Esophagus (tissue), 2 donors: ENCODE data around the gene PCBD1. TPM values are rescaled to one million over a fixed set of nuclear protein-coding genes. Genes with fewer than 3 reads are reported as not detected.

Experiments used
- H3K27ac ChIP-seq, 2 donors: one replicate each; pipeline ENCODE4 v1.5.1; 2013; ENCODE audit warnings: low read depth in 2 of 2, mild to moderate bottlenecking in 2 of 2, inconsistent platforms in 1 of 2, low read length in 1 of 2, moderate library complexity in 1 of 2
- H3K27me3 ChIP-seq, 2 donors: one replicate each; pipeline ENCODE4 v1.6.1; 2013; ENCODE audit warnings: low read length in 2 of 2, control low read depth in 1 of 2, mild to moderate bottlenecking in 1 of 2; ENCODE audit not compliant: insufficient read depth in 2 of 2, control insufficient read depth in 1 of 2
- H3K36me3 ChIP-seq, 2 donors: one replicate each; pipeline ENCODE4 v1.6.1; 2013; ENCODE audit warnings: low read length in 1 of 2; ENCODE audit not compliant: control insufficient read depth in 2 of 2, insufficient read depth in 2 of 2
- H3K4me1 ChIP-seq, 2 donors: one replicate each; pipeline ENCODE4 v1.6.1; 2013; ENCODE audit warnings: low read length in 1 of 2; ENCODE audit not compliant: control insufficient read depth in 2 of 2, insufficient read depth in 2 of 2
- H3K4me3 ChIP-seq, 2 donors: one replicate each; pipeline ENCODE4 v1.5.1; 2013; ENCODE audit warnings: low read length in 2 of 2, mild to moderate bottlenecking in 2 of 2, low read depth in 1 of 2, moderate library complexity in 1 of 2
- H3K9me3 ChIP-seq, 2 donors: one replicate each; pipeline ENCODE4 v1.6.1; 2013; ENCODE audit warnings: mild to moderate bottlenecking in 2 of 2, low read depth in 1 of 2, low read length in 1 of 2, moderate library complexity in 1 of 2; ENCODE audit not compliant: control insufficient read depth in 2 of 2, insufficient read depth in 1 of 2
- WGBS, 2 donors: extraction: QIAGEN DNeasy Blood & Tissue Kit; methylation state at CpG; one replicate each; pipeline ENCODE4 v1.1.7; 2013; 5-methylcytosine and 5-hydroxymethylcytosine counted together
- polyA plus RNA-seq, 2 donors: library from polyadenylated mRNA; stranded (reverse); fragments of 200-250 nt; gene quantifications; one replicate each; pipeline ENCODE4 v1.2.3, GENCODE V29; 2013
- donor health status: healthy with polysubstance abuse.
- donor health status: Bipolar disorder and iron deficiency.

PCBD1 gene
- polyA plus RNA-seq, 2 donors: 42.5 to 60.4 TPM

- 79 to 86% methylated on average over 2 of the region's 2 CpGs for WGBS, 2 donors
- H3K27me3 ChIP-seq: no peaks in the 10 kb centered on the region
- H3K4me1 ChIP-seq: peaks cover 0 to 3% of the 10 kb centered on the region in 2 donors
- no peak overlapping the region for H3K4me3 ChIP-seq
- peaks cover 0 to 7% of the 10 kb centered on the region in 2 donors for H3K36me3 ChIP-seq
- H3K27ac ChIP-seq: no peak overlapping the region
- H3K9me3 ChIP-seq: no peaks in the 10 kb centered on the region
Observed at GRCh38 chr10:70843776-70844489, 44.4 kb downstream of the PCBD1 start.

GRCh38 chr10:70843333-70843732, 45.0 kb downstream of the PCBD1 start:
- H3K4me1 ChIP-seq: peaks cover 0 to 3% of the 10 kb centered on the region in 2 donors
- peaks cover 0 to 7% of the 10 kb centered on the region in 2 donors for H3K36me3 ChIP-seq
- no peaks in the 10 kb centered on the region for H3K9me3 ChIP-seq
- no peaks in the 10 kb centered on the region for H3K27me3 ChIP-seq
- H3K4me3 ChIP-seq: no peak overlapping the region
- H3K27ac ChIP-seq: no peak overlapping the region
- 60 to 67% methylated on average over 2 of the region's 2 CpGs for WGBS, 2 donors

DNA sequence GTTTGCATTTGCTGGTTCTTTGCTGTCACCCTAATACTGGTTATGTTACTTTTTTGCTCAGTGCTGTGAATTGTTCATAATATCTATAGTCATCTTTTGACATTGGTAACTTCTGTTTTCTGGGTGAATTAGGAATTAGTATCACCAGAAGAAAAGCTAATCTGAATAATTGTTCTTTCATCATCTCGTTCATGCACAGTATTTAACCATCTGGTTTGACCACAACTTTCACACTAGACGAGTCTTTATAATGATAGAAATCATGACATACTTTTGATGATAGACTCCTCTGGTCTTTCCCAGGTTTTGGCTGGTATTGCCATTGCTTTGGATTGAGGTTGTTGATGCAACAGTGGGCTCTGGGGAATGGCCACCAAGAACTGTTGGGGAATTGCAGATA, 47.5 kb downstream of the PCBD1 start:
- Histone ChIP-seq H3K4me3 (no peak overlapping the region), H3K27me3 (no peaks in the 10 kb centered on the region), H3K9me3 (no peaks in the 10 kb centered on the region), H3K4me1 (peaks cover 0 to 3% of the 10 kb centered on the region in 2 donors), H3K36me3 (peaks cover 0 to 7% of the 10 kb centered on the region in 2 donors), H3K27ac (no peak overlapping the region)
- WGBS, 2 donors: 71 to 72% methylated on average over 2 of the region's 2 CpGs

DNA sequence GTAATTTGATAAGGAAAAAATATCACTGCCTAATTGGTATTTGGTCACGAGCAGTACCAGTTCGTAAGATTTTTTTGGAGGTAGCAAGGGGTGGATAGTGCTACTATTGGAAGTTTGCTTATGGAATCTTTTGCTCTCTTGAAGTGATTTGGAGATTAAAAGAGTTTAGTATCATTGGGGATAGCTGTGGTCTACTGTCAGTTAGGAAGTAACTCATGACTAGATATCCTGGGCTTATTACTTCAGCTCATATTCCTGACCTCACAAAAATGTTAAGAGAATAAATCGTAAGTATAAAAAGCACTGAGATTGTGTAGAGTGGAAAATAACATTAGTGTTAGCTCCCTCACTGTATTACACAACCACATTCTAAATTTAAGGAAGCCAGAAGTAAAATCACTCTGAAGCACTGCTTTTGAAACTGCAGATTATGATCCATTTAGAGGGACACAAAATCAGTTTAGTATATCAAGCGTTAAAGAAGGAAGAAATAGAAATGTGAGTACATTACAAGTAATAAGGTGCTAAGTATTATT, 50.0 kb downstream of the PCBD1 start:
- 84 to 91% methylated on average over 4 of the region's 4 CpGs for WGBS, 2 donors
- H3K4me3 ChIP-seq: no peak overlapping the region
- H3K9me3 ChIP-seq: no peaks in the 10 kb centered on the region
- H3K36me3 ChIP-seq: peaks cover 0 to 5% of the 10 kb centered on the region in 2 donors
- peaks cover 0 to 3% of the 10 kb centered on the region in 2 donors for H3K4me1 ChIP-seq
- H3K27me3 ChIP-seq: no peaks in the 10 kb centered on the region
- H3K27ac ChIP-seq: no peak overlapping the region

DNA sequence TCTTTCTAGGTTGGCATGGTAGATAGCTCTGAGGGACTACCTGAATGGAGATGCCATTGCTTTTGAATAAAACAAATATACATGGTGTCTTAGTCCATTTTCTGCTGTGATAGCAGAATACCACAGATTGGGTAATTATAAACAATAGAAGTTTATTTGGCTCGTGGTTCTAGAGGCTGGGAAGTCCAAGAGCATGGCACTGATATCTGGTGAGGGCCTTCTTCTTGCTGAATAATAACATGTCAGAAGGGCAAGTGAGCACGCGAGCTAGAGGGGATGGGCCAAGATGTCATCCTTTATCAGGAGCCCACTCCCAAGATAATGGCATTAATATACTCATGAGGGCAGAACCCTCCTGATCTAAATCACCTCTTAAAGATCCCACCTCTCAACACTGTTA, 50.7 kb downstream of the PCBD1 start:
- Histone ChIP-seq H3K4me3 (no peak overlapping the region), H3K27ac (no peak overlapping the region), H3K27me3 (no peaks in the 10 kb centered on the region), H3K36me3 (peaks cover 0 to 4% of the 10 kb centered on the region in 2 donors), H3K4me1 (peaks cover 0 to 2% of the 10 kb centered on the region in 2 donors), H3K9me3 (no peaks in the 10 kb centered on the region)
- WGBS, 2 donors: 96 to 98% methylated on average over 3 of the region's 3 CpGs

DNA sequence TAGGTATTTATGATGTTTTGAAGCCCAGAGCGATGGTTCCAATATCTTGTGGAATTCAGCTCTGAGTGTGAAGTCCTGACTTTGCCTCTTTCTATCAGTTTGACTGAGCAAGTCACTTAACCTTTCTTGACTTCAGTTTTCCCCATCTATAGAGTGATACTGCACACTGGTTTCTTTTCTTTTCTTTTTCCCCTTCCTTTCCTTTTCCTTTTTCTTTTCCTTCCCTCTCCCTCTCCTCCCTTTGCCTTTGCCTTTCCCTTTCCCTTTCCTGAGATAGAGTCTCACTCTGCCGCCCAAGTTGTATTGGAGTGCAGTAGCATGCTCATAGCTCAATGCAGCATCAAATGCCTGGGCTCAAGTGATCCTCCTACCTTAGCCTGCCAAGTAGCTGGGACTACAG, 52.0 kb downstream of the PCBD1 start:
- H3K4me1 ChIP-seq: no peaks in the 10 kb centered on the region
- no peaks in the 10 kb centered on the region for H3K27me3 ChIP-seq
- 67 to 89% methylated on average over 2 of the region's 2 CpGs for WGBS, 2 donors
- H3K36me3 ChIP-seq: peaks cover 0 to under 1% of the 10 kb centered on the region in 2 donors
- H3K27ac ChIP-seq: no peak overlapping the region
- H3K9me3 ChIP-seq: no peaks in the 10 kb centered on the region
- H3K4me3 ChIP-seq: no peak overlapping the region

DNA sequence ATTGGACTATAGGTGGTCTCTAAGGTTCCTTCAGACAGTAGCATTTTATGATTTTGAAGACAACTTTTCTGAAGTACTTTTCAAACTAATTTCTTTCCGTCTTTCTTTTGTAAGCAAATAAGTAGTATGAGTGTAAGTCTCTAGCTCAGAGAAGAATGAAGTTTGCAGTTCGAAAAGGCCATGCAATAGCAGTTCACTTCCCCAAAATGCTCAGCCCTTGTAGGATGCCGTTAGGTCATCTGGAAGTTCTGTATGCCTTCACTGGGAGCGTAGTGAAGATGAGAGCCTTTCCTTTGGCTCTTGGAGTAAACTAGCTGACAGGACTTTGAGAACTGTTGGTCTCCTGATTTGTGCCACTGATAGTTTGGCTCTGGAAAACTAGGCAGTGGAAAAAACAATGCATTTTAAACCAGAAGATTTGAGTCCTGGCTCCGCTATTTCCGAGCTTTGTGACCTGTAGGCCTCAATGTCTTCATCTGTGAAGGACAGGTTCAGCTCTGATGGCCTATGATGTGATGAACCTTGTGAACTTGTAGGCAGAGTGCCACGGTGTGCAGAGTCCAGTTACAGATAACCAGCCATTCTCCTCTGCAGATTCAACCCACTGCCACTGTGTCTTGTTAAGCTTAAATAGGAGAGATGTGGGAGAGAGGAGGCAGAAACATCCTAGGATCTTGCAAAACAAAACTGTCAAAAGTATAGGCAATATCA, 53.8 kb downstream of the PCBD1 start:
- Histone ChIP-seq H3K4me3 (no peak overlapping the region), H3K27ac (no peak overlapping the region), H3K9me3 (no peaks in the 10 kb centered on the region), H3K27me3 (no peaks in the 10 kb centered on the region), H3K36me3 (peaks cover 3% of the 10 kb centered on the region in 2 donors), H3K4me1 (no peaks in the 10 kb centered on the region)
- WGBS, 2 donors: 82 to 93% methylated on average over 7 of the region's 7 CpGs

DNA sequence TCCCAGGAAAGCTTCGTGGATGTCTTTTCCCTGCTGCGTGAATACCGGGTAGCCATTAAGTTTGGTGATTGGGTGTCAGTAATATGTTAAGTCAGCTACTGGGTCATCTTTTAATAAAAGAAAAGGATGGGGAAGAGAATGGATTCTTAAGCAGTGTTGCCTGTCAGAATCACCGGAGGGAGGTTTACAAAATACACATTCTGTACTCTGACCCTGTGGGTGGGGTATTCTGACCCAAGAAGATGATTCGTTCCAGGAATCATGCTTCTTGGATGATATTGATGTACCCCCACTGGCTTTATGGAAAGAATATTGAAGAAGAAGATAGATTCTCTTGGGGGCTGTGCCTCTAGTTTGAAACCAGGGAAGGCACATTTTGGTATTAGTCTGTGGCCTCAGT, 54.3 kb downstream of the PCBD1 start:
- no peak overlapping the region for H3K27ac ChIP-seq
- H3K36me3 ChIP-seq: peaks cover 3% of the 10 kb centered on the region in 2 donors
- 85 to 89% methylated on average over 5 of the region's 5 CpGs for WGBS, 2 donors
- no peaks in the 10 kb centered on the region for H3K27me3 ChIP-seq
- H3K9me3 ChIP-seq: no peaks in the 10 kb centered on the region
- no peak overlapping the region for H3K4me3 ChIP-seq
- H3K4me1 ChIP-seq: no peaks in the 10 kb centered on the region

DNA sequence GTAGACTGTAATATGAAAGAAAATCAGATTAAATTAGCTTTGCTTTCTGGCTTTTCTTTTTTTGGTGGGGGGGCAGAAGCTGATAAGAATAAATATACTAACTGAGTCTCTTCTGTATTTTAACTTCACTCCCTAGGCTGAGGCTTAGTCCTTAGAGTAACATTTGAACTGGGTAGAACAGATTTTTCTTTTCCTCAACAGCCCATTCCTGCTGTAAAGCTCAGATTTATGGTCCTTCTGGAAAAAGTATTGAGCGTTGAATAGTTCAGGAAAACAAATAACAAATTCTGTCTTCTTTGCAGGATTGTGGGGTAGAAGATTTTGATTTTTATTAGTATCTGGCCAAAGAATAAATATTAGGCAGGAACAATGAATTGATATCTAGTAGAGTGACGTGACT, 54.8 kb downstream of the PCBD1 start:
- WGBS, 2 donors: 66 to 85% methylated on average over 2 of the region's 2 CpGs
- H3K4me1 ChIP-seq: no peaks in the 10 kb centered on the region
- H3K4me3 ChIP-seq: no peak overlapping the region
- H3K27me3 ChIP-seq: no peaks in the 10 kb centered on the region
- peaks cover 3% of the 10 kb centered on the region in 2 donors for H3K36me3 ChIP-seq
- H3K9me3 ChIP-seq: no peaks in the 10 kb centered on the region
- H3K27ac ChIP-seq: no peak overlapping the region
